Muscle of leg (tissue), 11 donors: ENCODE data around the gene B3GNT5. TPM values are rescaled to one million over a fixed set of nuclear protein-coding genes. Genes with fewer than 3 reads are reported as not detected.
"Not testable (repeated sequence)": the region's sequence is repeated elsewhere in the genome, so short reads cannot be mapped to it uniquely, and the experiment has no call there.

Experiments used
- DNase-seq: peaks from one replicate; pipeline ENCODE4 v3.0.0; 2013
- H3K27ac ChIP-seq: one replicate; pipeline ENCODE4 v1.5.1; 2013; ENCODE audit warnings: mild to moderate bottlenecking, low read length, control low read depth
- H3K27me3 ChIP-seq: one replicate; pipeline ENCODE4 v1.6.1; 2013; ENCODE audit warnings: low read length; ENCODE audit not compliant: control insufficient read depth, insufficient read depth
- H3K36me3 ChIP-seq: one replicate; pipeline ENCODE4 v1.6.1; 2013; ENCODE audit warnings: low read length; ENCODE audit not compliant: control insufficient read depth, insufficient read depth
- H3K4me1 ChIP-seq: one replicate; pipeline ENCODE4 v1.6.1; 2013; ENCODE audit warnings: low read length; ENCODE audit not compliant: control insufficient read depth, insufficient read depth
- H3K4me3 ChIP-seq: one replicate; pipeline ENCODE4 v1.5.1; 2013; ENCODE audit warnings: low read length, control low read depth
- H3K9me3 ChIP-seq: replicated peaks from 2 replicates; pipeline ENCODE4 v1.6.1; 2013; ENCODE audit warnings: low read depth, low read length; ENCODE audit not compliant: control insufficient read depth
- WGBS: methylation state at CpG from one replicate; pipeline ENCODE4 v1.1.5; 2013; ENCODE audit warnings: missing lambda C conversion rate; ENCODE audit not compliant: insufficient coverage; 5-methylcytosine and 5-hydroxymethylcytosine counted together
- polyA plus RNA-seq, 8 donors: library from polyadenylated mRNA; unstranded; fragments of 120-200 nt; gene quantifications; one replicate each; pipeline versions ENCODE4 v1.2.1 to v1.2.3, GENCODE V29; 2013; ENCODE audit warnings: inconsistent platforms in 1 of 8, low replicate concordance in 1 of 8; ENCODE audit not compliant: insufficient read length in 8 of 8, insufficient read depth in 1 of 8
- total RNA-seq: library from RNA; stranded (reverse); fragments of 120-200 nt; gene quantifications from one replicate; pipeline ENCODE4 v1.2.4, GENCODE V29; 2013

The B3GNT5 gene
- total and polyA plus RNA-seq, 9 donors: 5.3 to 17.2 (median 9.5) TPM

GRCh38 chr3:183227586-183227985, 25.5 kb upstream of the B3GNT5 start:
- Histone ChIP-seq H3K27ac (no peak overlapping the region), H3K27me3 (peaks cover 2% of the 10 kb centered on the region), H3K36me3 (no peaks in the 10 kb centered on the region), H3K4me3 (no peak overlapping the region), H3K4me1 (no peaks in the 10 kb centered on the region), H3K9me3 (no peaks in the 10 kb centered on the region)
- no peak for DNase-seq
- 95% methylated on average over 4 of the region's 4 CpGs for WGBS

- peaks cover 2% of the 10 kb centered on the region for H3K27me3 ChIP-seq
- H3K9me3 ChIP-seq: no peaks in the 10 kb centered on the region
- no CpG with 5 or more reads among the region's 1 CpG for WGBS
- H3K4me1 ChIP-seq: no peaks in the 10 kb centered on the region
- H3K36me3 ChIP-seq: no peaks in the 10 kb centered on the region
- no peak for DNase-seq
- no peak overlapping the region for H3K4me3 ChIP-seq
- H3K27ac ChIP-seq: no peak overlapping the region
These were observed 23.9 kb upstream of the B3GNT5 start for GRCh38 chr3:183229178-183229577.

- H3K27me3 ChIP-seq, DNase-seq, H3K4me1 ChIP-seq, H3K4me3 ChIP-seq, H3K36me3 ChIP-seq, H3K9me3 ChIP-seq, H3K27ac ChIP-seq: not testable (repeated sequence)
- WGBS: 88% methylated on average over 1 of the region's 8 CpGs
These were observed 22.8 kb upstream of the B3GNT5 start for GRCh38 chr3:183230251-183230650.

- Histone ChIP-seq H3K27me3 (peaks cover 2% of the 10 kb centered on the region), H3K36me3 (no peaks in the 10 kb centered on the region), H3K27ac (no peak overlapping the region), H3K4me1 (no peaks in the 10 kb centered on the region), H3K9me3 (no peaks in the 10 kb centered on the region), H3K4me3 (no peak overlapping the region)
- no CpG with 5 or more reads among the region's 3 CpGs for WGBS
- no peak for DNase-seq
These were observed 22.2 kb upstream of the B3GNT5 start for GRCh38 chr3:183230826-183231225.

GRCh38 chr3:183233966-183234365, 19.1 kb upstream of the B3GNT5 start:
- peak; percentile 42 for DNase-seq
- Histone ChIP-seq H3K36me3 (no peaks in the 10 kb centered on the region), H3K4me1 (no peaks in the 10 kb centered on the region), H3K9me3 (no peaks in the 10 kb centered on the region), H3K27ac (no peak overlapping the region), H3K27me3 (peaks cover 2% of the 10 kb centered on the region), H3K4me3 (no peak overlapping the region)
- 100% methylated on average over 2 of the region's 4 CpGs for WGBS

GRCh38 chr3:183239046-183239445, 14.0 kb upstream of the B3GNT5 start:
- 55% methylated on average over 2 of the region's 5 CpGs for WGBS
- no peak overlapping the region for H3K4me3 ChIP-seq
- no peaks in the 10 kb centered on the region for H3K4me1 ChIP-seq

GRCh38 chr3:183242431-183242830, 10.6 kb upstream of the B3GNT5 start:
- 100% methylated on average over 1 of the region's 1 CpG for WGBS
- no peak for DNase-seq
- Histone ChIP-seq H3K4me3 (no peak overlapping the region), H3K27ac (no peak overlapping the region), H3K9me3 (peaks cover 7% of the 10 kb centered on the region), H3K27me3 (peaks cover 2% of the 10 kb centered on the region), H3K36me3 (no peaks in the 10 kb centered on the region), H3K4me1 (no peaks in the 10 kb centered on the region)

More at GRCh38 chr3:183239046-183239445, 14.0 kb upstream of the B3GNT5 start:
- Histone ChIP-seq H3K27ac (no peak overlapping the region), H3K9me3 (peaks cover 7% of the 10 kb centered on the region), H3K36me3 (no peaks in the 10 kb centered on the region), H3K27me3 (peaks cover 2% of the 10 kb centered on the region)
- no peak for DNase-seq

GRCh38 chr3:183244219-183244618, 8.8 kb upstream of the B3GNT5 start:
- Histone ChIP-seq H3K27me3 (peaks cover 2% of the 10 kb centered on the region), H3K4me1 (no peaks in the 10 kb centered on the region), H3K27ac (no peak overlapping the region), H3K4me3 (no peak overlapping the region), H3K36me3 (no peaks in the 10 kb centered on the region), H3K9me3 (peaks cover 7% of the 10 kb centered on the region)
- WGBS: no CpG with 5 or more reads among the region's 2 CpGs
- peak; percentile 76 for DNase-seq

GRCh38 chr3:183244981-183245476, 8.0 kb upstream of the B3GNT5 start:
- H3K9me3 ChIP-seq: peaks cover 7% of the 10 kb centered on the region
- no peak overlapping the region for H3K27ac ChIP-seq
- H3K27me3 ChIP-seq: peaks cover 1% of the 10 kb centered on the region
- no peaks in the 10 kb centered on the region for H3K36me3 ChIP-seq
- no peak for DNase-seq
- H3K4me3 ChIP-seq: no peak overlapping the region
- no peaks in the 10 kb centered on the region for H3K4me1 ChIP-seq

- Histone ChIP-seq H3K27me3 (peaks cover 2% of the 10 kb centered on the region), H3K4me3 (no peak overlapping the region), H3K4me1 (no peaks in the 10 kb centered on the region), H3K36me3 (no peaks in the 10 kb centered on the region), H3K27ac (no peak overlapping the region), H3K9me3 (peaks cover 6% of the 10 kb centered on the region)
- no peak for DNase-seq
- WGBS: 63% methylated on average over 3 of the region's 6 CpGs
These were observed 6.0 kb upstream of the B3GNT5 start for GRCh38 chr3:183247011-183247589.
